Prostate gland (tissue), 2 donors: ENCODE results near the gene NUDT8. TPM values are rescaled to one million over a fixed set of nuclear protein-coding genes. Genes with fewer than 3 reads are reported as not detected.

Experiments used
- DNase-seq: peaks from one replicate; pipeline ENCODE4 v3.0.0-alpha.2; 2019; ENCODE audit warnings: low spot score
- H3K27ac ChIP-seq, 2 donors: fragments of 200-600 bp; sonication (generic); 2 replicates each; pipeline ENCODE4 v1.5.1; 2017 to 2019
- H3K27me3 ChIP-seq: fragments of 200-600 bp; sonication (generic); replicated peaks from 2 replicates; pipeline ENCODE4 v1.5.1; 2019; ENCODE audit not compliant: insufficient read depth
- H3K36me3 ChIP-seq, 2 donors: fragments of 200-600 bp; sonication (generic); 1 replicate in 1 of 2; 2 replicates in 1 of 2; pipeline versions ENCODE4 v1.5.1 to v1.8.1; 2017 to 2019
- H3K4me1 ChIP-seq: fragments of 200-600 bp; sonication (generic); replicated peaks from 2 replicates; pipeline ENCODE4 v1.5.1; 2019
- H3K4me3 ChIP-seq, 2 donors: fragments of 200-600 bp; sonication (generic); 2 replicates each; pipeline ENCODE4 v1.5.1; 2017 to 2019
- H3K9me3 ChIP-seq: fragments of 200-600 bp; sonication (generic); 2 replicates; pipeline ENCODE4 v1.5.1; 2017
- CTCF ChIP-seq, 4 experiments: fragments of 200-600 bp in 2 of 4; fragments of 450-650 bp in 2 of 4; sonication (generic) in 2 of 4; IDR thresholded peaks; 1 replicate in 3 of 4; 2 replicates in 1 of 4; pipeline ENCODE4 v1.5.1; 2016 to 2019; ENCODE audit warnings: antibody characterized with exemption in 4 of 4, mild to moderate bottlenecking in 2 of 4, moderate library complexity in 2 of 4
- POLR2A ChIP-seq: fragments of 450-650 bp; IDR thresholded peaks from one replicate; pipeline ENCODE4 v1.6.1; 2016; ENCODE audit warnings: antibody characterized with exemption, mild to moderate bottlenecking
- POLR2AphosphoS5 ChIP-seq: sonication (generic); formaldehyde crosslinking; IDR thresholded peaks from one replicate; pipeline ENCODE4 v1.6.1; 2017; ENCODE audit warnings: antibody characterized with exemption
- WGBS: methylation state at CpG from one replicate; pipeline ENCODE4 v1.1.5; 2018; 5-methylcytosine and 5-hydroxymethylcytosine counted together
- intact Hi-C: fragments of 100-400 bp; cut with DNase I; formaldehyde crosslinking; loops from one replicate; pipeline ENCODE4 v1.14.2; 2022
- total RNA-seq, 2 donors: library from RNA; depleted of rRNA; stranded (reverse); fragments of >200 nt; gene quantifications; one replicate each; pipeline ENCODE4 v1.1.0, GENCODE V29; 2016

NUDT8 gene
- total RNA-seq, 2 donors from 2014 or later, result 7.2 to 29.2 TPM

- H3K36me3 ChIP-seq, result no peaks in the 10 kb centered on the region
- no peak for DNase-seq
- peaks cover 4% of the 10 kb centered on the region for H3K4me1 ChIP-seq
- intact Hi-C loops, result loop anchor here (10.0 kb wide), 1 partner anchor 168 kb away; no protein-coding TSS in a partner anchor
- H3K27me3 ChIP-seq, result no peaks in the 10 kb centered on the region
- no peak for TF ChIP-seq POLR2A
- TF ChIP-seq POLR2AphosphoS5, result no peak
- TF ChIP-seq CTCF (IDR thresholded peaks at IDR 0.05), result no peak
- no peak overlapping the region for H3K4me3 ChIP-seq
- no peaks in the 10 kb centered on the region for H3K9me3 ChIP-seq
- peak overlapping the region in 1 of 2 donors; percentile 43 for H3K27ac ChIP-seq
- 81% methylated on average over 6 of the region's 6 CpGs for WGBS
Measured at GRCh38 chr11:67636962-67637361, 7.2 kb upstream of the NUDT8 start.

- intact Hi-C loops, result loop anchor here (10.0 kb wide), 1 partner anchor 170 kb away; no protein-coding TSS in a partner anchor
Measured at GRCh38 chr11:67635231-67635521, 5.4 kb upstream of the NUDT8 start.

GRCh38 chr11:67634366-67635230 lies 4.9 kb upstream of the NUDT8 start:
- no peak overlapping the region for H3K27ac ChIP-seq
- no peaks in the 10 kb centered on the region for H3K9me3 ChIP-seq
- H3K4me1 ChIP-seq, result peaks cover 4% of the 10 kb centered on the region
- TF ChIP-seq POLR2AphosphoS5, result no peak
- no peak for TF ChIP-seq CTCF (IDR thresholded peaks at IDR 0.05)
- TF ChIP-seq POLR2A, result no peak
- no peaks in the 10 kb centered on the region for H3K36me3 ChIP-seq
- DNase-seq, result no peak
- no peaks in the 10 kb centered on the region for H3K27me3 ChIP-seq
- intact Hi-C loops, result loop anchor here (10.0 kb wide), 1 partner anchor 170 kb away; no protein-coding TSS in a partner anchor
- H3K4me3 ChIP-seq, result no peak overlapping the region
- WGBS, result 76% methylated on average over 14 of the region's 20 CpGs

More at GRCh38 chr11:67635231-67635521, 5.4 kb upstream of the NUDT8 start:
- H3K36me3 ChIP-seq, result no peaks in the 10 kb centered on the region
- no peak overlapping the region for H3K4me3 ChIP-seq
- no peaks in the 10 kb centered on the region for H3K27me3 ChIP-seq
- no peak overlapping the region for H3K27ac ChIP-seq
- H3K4me1 ChIP-seq, result peaks cover 4% of the 10 kb centered on the region
- no peak for TF ChIP-seq CTCF (IDR thresholded peaks at IDR 0.05)
- no peak for TF ChIP-seq POLR2A
- TF ChIP-seq POLR2AphosphoS5, result no peak
- 68% methylated on average over 2 of the region's 4 CpGs for WGBS
- H3K9me3 ChIP-seq, result no peaks in the 10 kb centered on the region
- DNase-seq, result no peak

- intact Hi-C loops, result loop anchor here (10.0 kb wide), 1 partner anchor 171 kb away; no protein-coding TSS in a partner anchor
- Histone ChIP-seq H3K27ac (no peak overlapping the region), H3K27me3 (no peaks in the 10 kb centered on the region), H3K4me1 (peaks cover 4% of the 10 kb centered on the region), H3K4me3 (no peak overlapping the region), H3K9me3 (no peaks in the 10 kb centered on the region), H3K36me3 (no peaks in the 10 kb centered on the region)
- WGBS, result 90% methylated on average over 21 of the region's 22 CpGs
- no peak for DNase-seq
- TF ChIP-seq POLR2A, result no peak
Measured at GRCh38 chr11:67633758-67634365, 4.1 kb upstream of the NUDT8 start.

- peaks cover 4% of the 10 kb centered on the region for H3K4me1 ChIP-seq
- no peaks in the 10 kb centered on the region for H3K9me3 ChIP-seq
- H3K36me3 ChIP-seq, result no peaks in the 10 kb centered on the region
- intact Hi-C loops, result loop anchor here (10.0 kb wide), 1 partner anchor 172 kb away; no protein-coding TSS in a partner anchor
- no peak overlapping the region for H3K27ac ChIP-seq
- TF ChIP-seq POLR2AphosphoS5, result no peak
- no peak for TF ChIP-seq POLR2A
- no peak for TF ChIP-seq CTCF (IDR thresholded peaks at IDR 0.05)
- no peak overlapping the region for H3K4me3 ChIP-seq
- no peak for DNase-seq
- 93% methylated on average over 30 of the region's 30 CpGs for WGBS
- no peaks in the 10 kb centered on the region for H3K27me3 ChIP-seq
Measured at GRCh38 chr11:67632982-67633755, 3.4 kb upstream of the NUDT8 start.
